HL-60 (cell line): ENCODE measurements around the gene NAALADL2.

Source experiments
- DNase-seq, 2 experiments: peaks; one replicate each; pipeline ENCODE4 v3.0.0-alpha.2; 2010 to 2020; ENCODE audit warnings: low read depth in 1 of 2, low spot score in 1 of 2
- H3K27ac ChIP-seq: fragments of 250-450 bp; sonication (Bioruptor Pico); replicated peaks from 2 replicates; pipeline ENCODE4 v1.5.1; 2020; ENCODE audit warnings: mild to moderate bottlenecking, moderate library complexity
- H3K27me3 ChIP-seq: fragments of 250-450 bp; sonication (Bioruptor Pico); 2 replicates; pipeline ENCODE4 v1.5.1; 2021; ENCODE audit warnings: mild to moderate bottlenecking, moderate library complexity; ENCODE audit not compliant: insufficient read depth, poor library complexity, severe bottlenecking
- H3K4me3 ChIP-seq: replicated peaks from 2 replicates; pipeline ENCODE4 v1.5.1; 2011; ENCODE audit warnings: mild to moderate bottlenecking, control low read depth, low read length; ENCODE audit not compliant: insufficient read depth
- GABPA ChIP-seq: IDR thresholded peaks from 2 replicates; pipeline ENCODE4 v1.6.1; 2012; ENCODE audit warnings: low read depth
- POLR2AphosphoS5 ChIP-seq: IDR thresholded peaks from 2 replicates; pipeline ENCODE4 v1.6.1; 2012; ENCODE audit warnings: low read depth
- SPI1 ChIP-seq: IDR thresholded peaks from 2 replicates; pipeline ENCODE4 v1.6.1; 2012; ENCODE audit warnings: low read depth, mild to moderate bottlenecking, borderline replicate concordance
- TF ChIP-seq, protein P1 (sequence below): IDR thresholded peaks from one replicate; pipeline ENCODE4 v1.5.1; 2011; ENCODE audit warnings: low read length, control low read depth, inconsistent platforms; ENCODE audit not compliant: insufficient read depth
- TF ChIP-seq, protein P2 (sequence below): IDR thresholded peaks from 2 replicates; pipeline ENCODE4 v1.6.1; 2012; ENCODE audit warnings: low read depth; ENCODE audit not compliant: insufficient replicate concordance

The NAALADL2 gene

DNA sequence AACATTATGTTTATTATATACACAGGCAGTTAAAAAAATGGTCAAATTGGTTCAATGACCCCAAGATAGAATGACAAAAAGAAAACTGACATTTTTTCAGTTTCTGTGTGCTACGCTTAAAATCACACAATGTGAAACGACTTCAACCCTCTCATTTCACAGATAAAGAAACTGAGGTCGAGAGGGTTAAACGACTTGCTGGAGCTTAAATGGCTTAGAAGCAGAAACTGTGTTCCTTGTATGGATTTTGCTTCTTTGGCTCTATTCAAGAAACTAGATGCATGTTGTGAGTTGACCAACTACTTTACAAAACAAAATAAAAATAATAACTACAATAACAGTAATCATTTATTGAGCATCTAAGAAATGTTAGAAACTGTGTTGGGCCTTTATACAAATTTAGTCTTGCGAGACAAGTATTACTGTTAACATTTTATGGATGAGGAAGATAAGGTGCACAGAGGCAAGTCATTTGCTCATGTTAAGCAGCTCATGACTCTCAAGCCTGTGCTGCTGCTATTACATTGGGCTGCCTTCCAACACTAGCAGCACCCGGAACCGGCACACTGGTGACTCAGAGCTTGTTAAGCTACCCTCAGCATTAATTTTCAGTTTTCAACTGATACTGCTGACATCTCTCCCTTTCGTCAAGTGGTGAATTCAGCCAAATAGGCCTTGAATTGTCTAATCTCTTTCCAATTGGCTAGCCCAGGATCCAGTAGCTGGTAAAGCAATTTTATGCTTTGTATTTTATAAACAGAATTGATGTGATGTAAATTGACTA is 487.6 kb downstream of the NAALADL2 start:
- no peak overlapping the region for H3K27ac ChIP-seq
- no peak for DNase-seq
- H3K27me3 ChIP-seq = no peaks in the 10 kb centered on the region
- no peak overlapping the region for H3K4me3 ChIP-seq
- TF ChIP-seq GABPA = no peak
- TF ChIP-seq, protein P1, sequence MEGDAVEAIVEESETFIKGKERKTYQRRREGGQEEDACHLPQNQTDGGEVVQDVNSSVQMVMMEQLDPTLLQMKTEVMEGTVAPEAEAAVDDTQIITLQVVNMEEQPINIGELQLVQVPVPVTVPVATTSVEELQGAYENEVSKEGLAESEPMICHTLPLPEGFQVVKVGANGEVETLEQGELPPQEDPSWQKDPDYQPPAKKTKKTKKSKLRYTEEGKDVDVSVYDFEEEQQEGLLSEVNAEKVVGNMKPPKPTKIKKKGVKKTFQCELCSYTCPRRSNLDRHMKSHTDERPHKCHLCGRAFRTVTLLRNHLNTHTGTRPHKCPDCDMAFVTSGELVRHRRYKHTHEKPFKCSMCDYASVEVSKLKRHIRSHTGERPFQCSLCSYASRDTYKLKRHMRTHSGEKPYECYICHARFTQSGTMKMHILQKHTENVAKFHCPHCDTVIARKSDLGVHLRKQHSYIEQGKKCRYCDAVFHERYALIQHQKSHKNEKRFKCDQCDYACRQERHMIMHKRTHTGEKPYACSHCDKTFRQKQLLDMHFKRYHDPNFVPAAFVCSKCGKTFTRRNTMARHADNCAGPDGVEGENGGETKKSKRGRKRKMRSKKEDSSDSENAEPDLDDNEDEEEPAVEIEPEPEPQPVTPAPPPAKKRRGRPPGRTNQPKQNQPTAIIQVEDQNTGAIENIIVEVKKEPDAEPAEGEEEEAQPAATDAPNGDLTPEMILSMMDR = no peak
- no peak for TF ChIP-seq SPI1
- TF ChIP-seq POLR2AphosphoS5 = no peak
- TF ChIP-seq, protein P2, sequence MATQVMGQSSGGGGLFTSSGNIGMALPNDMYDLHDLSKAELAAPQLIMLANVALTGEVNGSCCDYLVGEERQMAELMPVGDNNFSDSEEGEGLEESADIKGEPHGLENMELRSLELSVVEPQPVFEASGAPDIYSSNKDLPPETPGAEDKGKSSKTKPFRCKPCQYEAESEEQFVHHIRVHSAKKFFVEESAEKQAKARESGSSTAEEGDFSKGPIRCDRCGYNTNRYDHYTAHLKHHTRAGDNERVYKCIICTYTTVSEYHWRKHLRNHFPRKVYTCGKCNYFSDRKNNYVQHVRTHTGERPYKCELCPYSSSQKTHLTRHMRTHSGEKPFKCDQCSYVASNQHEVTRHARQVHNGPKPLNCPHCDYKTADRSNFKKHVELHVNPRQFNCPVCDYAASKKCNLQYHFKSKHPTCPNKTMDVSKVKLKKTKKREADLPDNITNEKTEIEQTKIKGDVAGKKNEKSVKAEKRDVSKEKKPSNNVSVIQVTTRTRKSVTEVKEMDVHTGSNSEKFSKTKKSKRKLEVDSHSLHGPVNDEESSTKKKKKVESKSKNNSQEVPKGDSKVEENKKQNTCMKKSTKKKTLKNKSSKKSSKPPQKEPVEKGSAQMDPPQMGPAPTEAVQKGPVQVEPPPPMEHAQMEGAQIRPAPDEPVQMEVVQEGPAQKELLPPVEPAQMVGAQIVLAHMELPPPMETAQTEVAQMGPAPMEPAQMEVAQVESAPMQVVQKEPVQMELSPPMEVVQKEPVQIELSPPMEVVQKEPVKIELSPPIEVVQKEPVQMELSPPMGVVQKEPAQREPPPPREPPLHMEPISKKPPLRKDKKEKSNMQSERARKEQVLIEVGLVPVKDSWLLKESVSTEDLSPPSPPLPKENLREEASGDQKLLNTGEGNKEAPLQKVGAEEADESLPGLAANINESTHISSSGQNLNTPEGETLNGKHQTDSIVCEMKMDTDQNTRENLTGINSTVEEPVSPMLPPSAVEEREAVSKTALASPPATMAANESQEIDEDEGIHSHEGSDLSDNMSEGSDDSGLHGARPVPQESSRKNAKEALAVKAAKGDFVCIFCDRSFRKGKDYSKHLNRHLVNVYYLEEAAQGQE = no peak

DNA sequence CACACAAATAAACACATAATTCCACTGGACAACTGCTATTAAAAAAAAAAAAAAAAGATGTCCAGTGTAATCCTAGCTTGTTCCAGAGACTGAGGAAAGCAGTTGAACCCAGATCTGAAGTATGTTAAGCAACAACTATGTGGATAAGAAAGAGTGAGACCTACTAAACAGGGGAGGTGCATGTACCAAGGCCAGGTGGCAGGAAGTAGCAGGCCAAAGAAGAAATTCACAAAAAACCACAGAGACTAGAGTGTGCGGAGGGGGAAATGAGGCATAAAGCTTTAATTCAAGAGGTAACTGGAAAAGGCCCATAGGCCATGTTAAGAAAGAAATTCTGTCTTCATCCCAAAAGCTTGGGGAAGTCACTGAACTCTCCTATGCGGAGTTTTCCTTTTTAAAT is 490.0 kb downstream of the NAALADL2 start:
- Histone ChIP-seq H3K27ac (no peak overlapping the region), H3K27me3 (no peaks in the 10 kb centered on the region), H3K4me3 (no peak overlapping the region)
- TF ChIP-seq GABPA (no peak), POLR2AphosphoS5 (no peak), SPI1 (no peak)
- TF ChIP-seq, protein P1 = no peak
- TF ChIP-seq, protein P2 = no peak
- no peak for DNase-seq

DNA sequence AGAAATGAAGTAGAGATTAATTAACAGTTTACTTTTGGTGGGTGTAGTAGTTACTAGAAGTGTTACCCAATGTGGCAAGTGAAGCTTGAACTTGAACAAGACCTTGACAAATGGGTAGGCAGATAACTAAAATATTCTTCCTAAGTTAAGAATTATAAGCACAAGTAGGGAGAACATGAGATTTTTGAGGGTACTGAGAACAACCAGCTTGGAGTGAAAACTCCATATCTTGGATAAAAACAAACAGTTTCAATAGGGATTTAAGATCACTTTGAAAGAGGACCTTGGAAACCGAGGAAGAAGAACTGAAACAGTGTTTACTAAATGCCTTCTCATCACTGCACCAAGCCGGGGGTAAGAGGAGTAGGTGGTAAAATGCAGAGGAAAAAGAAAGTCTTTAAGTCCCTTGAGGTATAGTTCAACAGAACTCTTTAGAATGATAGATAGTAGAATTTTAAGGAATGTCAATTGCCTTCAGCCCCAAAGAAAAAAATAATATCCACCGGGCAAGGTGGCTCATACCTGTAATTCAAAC is 496.7 kb downstream of the NAALADL2 start:
- Histone ChIP-seq H3K27ac (no peak overlapping the region), H3K27me3 (no peaks in the 10 kb centered on the region), H3K4me3 (no peak overlapping the region)
- TF ChIP-seq, protein P1 = no peak
- TF ChIP-seq POLR2AphosphoS5 (no peak), SPI1 (no peak), GABPA (no peak)
- TF ChIP-seq, protein P2 = no peak
- DNase-seq = no peak
